ENCODE data around the gene MBP.

- TF ChIP-seq, protein P1, sequence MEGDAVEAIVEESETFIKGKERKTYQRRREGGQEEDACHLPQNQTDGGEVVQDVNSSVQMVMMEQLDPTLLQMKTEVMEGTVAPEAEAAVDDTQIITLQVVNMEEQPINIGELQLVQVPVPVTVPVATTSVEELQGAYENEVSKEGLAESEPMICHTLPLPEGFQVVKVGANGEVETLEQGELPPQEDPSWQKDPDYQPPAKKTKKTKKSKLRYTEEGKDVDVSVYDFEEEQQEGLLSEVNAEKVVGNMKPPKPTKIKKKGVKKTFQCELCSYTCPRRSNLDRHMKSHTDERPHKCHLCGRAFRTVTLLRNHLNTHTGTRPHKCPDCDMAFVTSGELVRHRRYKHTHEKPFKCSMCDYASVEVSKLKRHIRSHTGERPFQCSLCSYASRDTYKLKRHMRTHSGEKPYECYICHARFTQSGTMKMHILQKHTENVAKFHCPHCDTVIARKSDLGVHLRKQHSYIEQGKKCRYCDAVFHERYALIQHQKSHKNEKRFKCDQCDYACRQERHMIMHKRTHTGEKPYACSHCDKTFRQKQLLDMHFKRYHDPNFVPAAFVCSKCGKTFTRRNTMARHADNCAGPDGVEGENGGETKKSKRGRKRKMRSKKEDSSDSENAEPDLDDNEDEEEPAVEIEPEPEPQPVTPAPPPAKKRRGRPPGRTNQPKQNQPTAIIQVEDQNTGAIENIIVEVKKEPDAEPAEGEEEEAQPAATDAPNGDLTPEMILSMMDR (IDR thresholded peaks at IDR 0.05): no peak
- TF ChIP-seq POLR2A (IDR thresholded peaks at IDR 0.05): no peak
Observed at GRCh38 chr18:77124452-77124922, 8.1 kb downstream of the MBP start.

All from lower leg skin (tissue), 3 donors.